ENCODE data around the gene GJB5.
"Not testable (repeated sequence)": the region's sequence is repeated elsewhere in the genome, so short reads cannot be mapped to it uniquely, and the experiment has no call there.

Gene GJB5

DNA sequence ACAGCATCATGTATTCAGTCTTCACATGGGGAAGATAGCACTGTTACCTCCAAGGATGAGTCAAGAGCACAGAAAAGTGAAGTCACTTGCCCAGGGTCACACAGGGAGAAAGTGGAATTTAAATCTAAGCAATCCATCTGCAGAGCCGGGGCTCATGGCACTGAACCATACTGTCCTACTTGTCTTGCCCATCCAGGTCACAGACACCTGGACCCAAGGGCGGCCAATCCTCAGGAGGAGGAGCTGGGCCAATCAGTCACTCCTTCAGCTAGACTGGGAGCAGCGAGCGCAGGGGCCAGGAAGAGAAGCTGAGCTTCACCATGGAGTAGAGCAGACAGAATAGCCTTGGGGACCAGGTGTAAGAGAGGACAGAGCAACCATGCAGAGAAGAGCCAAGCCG is 9.2 kb upstream of the GJB5 start:
- DNase-seq (ENCODE audit: low spot score) = no peak

DNA sequence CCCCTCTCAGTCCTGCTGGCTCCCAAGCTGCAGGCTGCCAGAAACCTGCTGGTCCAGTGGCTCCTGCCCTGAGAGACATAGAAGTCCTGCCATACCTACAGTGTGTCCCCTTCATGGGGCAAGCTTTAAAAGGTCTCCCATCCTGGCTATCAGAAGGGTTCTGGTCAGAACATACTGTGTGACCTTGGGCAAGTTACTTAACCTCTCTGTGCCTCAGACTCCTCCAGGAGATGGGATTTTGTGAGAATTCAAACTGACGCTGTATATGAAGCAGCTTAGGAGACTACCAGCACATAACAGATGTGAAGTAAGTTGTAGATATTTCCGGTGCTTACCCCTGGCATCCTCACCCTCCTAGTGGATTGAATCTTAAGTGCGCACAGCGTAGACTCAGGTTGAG is 8.7 kb upstream of the GJB5 start:
- no peak for DNase-seq (ENCODE audit: low spot score)

DNA sequence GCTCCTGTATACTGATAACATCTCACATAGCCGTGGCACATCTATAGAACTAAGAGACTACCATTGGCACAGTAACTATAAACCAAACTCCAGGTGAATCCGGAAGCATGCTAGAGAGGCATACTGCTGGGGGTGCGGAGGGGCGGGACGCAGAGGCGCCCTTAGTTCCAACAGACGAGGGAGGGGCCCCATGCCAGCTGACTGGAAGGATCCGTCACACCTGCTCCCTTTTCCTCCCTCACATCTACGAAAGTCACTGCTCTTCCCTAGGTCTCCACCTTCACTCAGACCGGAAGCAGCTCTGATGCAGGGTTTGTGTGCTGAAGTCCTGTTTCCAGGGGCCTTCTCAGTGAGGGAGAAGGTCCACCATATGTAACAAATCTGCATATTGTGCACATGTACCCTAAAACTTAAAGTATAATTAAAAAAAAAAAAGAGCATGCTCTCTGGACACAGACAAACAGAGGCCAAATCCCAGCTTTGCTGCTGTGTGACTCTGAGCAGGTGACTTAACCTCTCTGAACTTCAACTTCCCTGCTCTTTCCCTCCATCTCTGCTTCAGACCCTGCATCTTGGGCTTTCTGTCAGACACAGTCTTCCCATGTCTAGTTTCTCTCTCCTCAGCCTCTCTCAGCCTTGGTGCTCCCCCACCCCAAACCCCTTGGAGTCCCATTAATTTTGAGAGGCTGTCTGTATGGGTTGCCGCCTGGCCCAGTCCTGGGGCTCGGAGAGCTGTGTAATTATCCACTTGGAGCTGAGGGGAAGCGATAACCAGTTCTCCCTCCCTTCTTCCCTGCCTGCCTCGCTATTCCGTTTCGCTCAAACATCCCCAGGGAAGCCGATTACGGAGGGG is 7.8 kb upstream of the GJB5 start:
- no peak for DNase-seq (ENCODE audit: low spot score)

DNA sequence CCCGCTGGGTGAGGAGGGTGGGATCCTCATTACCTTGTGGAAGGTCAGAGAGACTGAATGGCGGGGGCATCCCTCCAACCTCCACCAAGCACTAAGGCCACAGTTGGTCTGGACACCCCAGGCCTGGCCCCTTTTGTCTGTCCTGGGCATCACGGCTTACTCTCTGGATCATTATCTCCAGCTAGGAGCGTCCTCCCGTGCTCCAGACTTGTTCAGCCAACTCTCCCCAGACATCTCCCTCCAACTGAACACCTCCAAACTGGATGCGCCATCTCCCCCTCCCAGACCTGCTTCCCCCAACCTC is 7.3 kb upstream of the GJB5 start:
- no peak for DNase-seq (ENCODE audit: low spot score)

DNA sequence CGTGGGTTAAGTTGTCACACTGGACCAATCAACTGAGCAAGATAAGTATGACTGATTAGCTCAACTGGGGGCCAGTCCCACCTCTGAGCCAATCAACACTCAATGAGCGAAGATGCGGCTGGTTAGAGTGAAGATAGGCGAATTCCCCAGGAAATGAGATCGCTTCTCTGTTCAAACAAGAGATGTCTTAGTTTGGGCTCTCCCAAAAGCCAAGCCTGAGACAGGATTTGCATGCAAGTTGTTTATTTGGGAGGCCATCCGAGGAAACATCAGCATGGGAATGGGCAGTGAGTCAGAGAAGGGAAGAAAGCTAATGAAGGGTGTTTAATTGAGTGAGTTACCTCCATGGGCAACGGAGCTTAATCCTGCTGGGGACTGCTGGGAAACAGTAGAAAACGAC is 4.9 kb upstream of the GJB5 start:
- no peak for DNase-seq (ENCODE audit: low spot score)

DNA sequence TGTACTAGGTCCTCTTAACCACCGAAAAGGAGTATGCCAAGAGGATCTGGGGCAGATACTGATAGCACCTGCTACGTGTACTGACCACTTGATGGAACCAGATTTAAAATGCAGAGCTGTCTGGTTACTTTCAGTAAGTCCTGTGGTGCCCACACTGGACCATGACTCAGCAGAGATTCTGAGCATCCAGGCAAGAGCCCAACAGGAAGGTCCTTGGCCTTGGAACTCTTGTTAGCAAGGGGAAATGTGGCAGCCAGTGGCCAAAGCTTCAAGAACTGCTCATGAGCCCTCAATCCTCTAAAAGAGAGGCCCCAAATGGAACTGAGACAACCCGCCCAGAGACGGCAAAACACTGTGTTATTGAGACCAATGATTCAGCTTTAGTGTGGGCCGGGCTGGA is 4.2 kb upstream of the GJB5 start:
- DNase-seq (ENCODE audit: low spot score) = no peak

DNA sequence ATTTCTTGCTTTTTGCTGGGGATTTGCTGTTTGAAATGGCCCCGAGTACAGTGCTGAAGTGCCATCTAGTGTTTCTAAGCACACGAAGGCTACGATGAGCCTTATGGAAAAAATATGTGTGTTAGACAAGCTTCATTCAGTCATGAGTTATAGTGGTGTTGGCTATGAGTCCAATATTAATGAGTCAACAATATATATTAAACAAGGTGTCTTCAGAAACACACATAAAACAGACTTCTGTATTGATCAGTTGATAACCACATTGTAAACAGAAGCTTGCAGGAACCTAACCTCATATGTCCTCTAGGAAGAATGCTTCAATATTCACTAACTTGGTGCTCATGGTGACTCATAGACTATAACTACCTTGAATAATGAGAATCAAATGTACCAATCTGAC is 1.7 kb upstream of the GJB5 start:
- DNase-seq (ENCODE audit: low spot score) = no peak

DNA sequence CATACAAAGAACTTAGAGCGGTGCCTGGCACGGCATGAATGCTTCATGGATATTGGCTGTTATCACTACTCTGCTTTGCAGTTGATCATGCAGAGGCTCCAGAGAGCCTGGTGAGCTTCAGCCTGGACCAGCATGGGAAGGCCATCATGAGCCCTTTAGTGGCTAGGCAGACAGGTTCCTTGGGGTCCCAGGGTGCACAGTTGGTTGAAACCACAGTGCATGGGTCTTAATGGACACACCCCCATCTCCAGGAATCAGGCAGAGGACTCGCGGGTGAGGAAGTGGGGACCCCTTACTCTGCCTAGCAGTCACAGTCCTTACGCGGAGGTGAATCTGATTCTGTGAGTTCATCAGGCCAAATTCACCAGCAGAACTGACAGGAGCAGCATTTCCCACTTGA is 1.1 kb downstream of the GJB5 start:
- DNase-seq (ENCODE audit: low spot score) = no peak

DNA sequence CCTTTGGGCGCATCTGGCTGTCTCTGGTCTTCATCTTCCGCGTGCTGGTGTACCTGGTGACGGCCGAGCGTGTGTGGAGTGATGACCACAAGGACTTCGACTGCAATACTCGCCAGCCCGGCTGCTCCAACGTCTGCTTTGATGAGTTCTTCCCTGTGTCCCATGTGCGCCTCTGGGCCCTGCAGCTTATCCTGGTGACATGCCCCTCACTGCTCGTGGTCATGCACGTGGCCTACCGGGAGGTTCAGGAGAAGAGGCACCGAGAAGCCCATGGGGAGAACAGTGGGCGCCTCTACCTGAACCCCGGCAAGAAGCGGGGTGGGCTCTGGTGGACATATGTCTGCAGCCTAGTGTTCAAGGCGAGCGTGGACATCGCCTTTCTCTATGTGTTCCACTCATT is 2.5 kb downstream of the GJB5 start:
- no peak for DNase-seq (ENCODE audit: low spot score)

DNA sequence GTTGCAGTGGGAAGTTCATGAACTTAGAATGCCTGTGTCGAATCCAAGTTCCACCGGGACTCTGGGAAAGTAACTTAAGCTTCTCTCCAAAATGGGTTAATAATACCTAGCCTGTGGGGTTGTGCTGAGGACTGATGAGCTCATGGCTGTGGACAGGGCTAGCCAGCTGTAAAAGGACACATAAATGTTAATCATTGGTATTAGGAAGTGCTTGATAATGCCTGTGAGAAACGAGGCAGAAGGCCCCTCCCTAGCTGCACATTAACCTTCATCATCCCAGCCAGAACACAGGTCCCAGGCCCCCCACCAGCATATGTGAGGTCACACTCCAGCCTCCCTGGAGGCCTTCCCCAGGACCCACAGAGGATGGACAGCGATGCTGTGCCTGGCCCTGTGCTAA is 3.9 kb downstream of the GJB5 start:
- DNase-seq (ENCODE audit: low spot score) = no peak

DNA sequence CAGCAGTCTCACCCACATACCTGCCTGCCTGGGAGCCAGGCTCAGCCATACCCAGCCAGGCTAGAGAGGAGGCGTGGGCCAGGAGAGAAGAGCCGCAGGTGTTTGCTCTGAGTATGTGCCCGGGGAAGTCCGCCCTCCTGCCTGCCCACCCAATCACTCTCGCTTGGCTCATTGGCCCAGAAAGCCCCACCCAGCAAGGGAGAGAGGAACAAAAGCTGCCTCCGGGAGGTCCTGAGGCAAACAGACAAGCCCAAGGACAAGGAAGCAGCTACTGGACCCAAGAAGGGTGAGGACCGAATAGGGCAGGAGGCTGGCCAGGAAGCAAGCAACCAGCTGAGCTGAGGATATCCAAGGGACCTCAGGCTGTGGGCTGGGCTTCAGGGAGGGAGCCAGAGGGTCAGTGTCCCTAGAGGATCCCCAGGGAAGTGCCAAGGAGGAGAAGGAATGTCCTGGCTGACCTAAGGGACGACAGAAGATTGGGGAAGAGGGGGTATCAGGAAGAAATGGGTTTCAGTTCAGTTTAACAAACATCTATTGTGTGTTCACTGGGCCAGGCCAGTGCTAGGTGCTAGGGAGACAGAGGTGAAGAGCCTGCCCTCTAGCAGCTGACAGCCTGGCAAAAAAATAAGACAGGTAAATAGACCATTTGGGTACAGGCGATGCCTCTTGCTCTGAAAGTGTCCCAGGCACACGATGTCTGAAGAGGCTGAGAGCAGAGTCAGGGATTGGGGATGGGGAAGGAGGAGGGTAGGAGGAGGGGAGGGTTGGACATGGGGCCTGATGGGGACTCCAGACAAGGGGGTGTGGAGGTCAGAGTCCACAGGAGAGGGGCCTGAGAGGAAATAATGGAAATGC is 4.9 kb downstream of the GJB5 start, which contains the start of gene GJB4:
TSS of gene GJB4 (plus strand) at position 238 of the 855 bp plus-strand sequence. CDS start 1,515 bp downstream, outside the sequence.
- DNase-seq (ENCODE audit: low spot score) = no peak

DNA sequence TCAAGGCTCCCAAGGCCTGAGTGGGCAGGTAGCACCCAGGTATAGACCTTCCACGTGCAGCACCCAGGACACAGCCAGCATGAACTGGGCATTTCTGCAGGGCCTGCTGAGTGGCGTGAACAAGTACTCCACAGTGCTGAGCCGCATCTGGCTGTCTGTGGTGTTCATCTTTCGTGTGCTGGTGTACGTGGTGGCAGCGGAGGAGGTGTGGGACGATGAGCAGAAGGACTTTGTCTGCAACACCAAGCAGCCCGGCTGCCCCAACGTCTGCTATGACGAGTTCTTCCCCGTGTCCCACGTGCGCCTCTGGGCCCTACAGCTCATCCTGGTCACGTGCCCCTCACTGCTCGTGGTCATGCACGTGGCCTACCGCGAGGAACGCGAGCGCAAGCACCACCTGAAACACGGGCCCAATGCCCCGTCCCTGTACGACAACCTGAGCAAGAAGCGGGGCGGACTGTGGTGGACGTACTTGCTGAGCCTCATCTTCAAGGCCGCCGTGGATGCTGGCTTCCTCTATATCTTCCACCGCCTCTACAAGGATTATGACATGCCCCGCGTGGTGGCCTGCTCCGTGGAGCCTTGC is 6.4 kb downstream of the GJB5 start:
- DNase-seq (ENCODE audit: low spot score) = no peak

DNA sequence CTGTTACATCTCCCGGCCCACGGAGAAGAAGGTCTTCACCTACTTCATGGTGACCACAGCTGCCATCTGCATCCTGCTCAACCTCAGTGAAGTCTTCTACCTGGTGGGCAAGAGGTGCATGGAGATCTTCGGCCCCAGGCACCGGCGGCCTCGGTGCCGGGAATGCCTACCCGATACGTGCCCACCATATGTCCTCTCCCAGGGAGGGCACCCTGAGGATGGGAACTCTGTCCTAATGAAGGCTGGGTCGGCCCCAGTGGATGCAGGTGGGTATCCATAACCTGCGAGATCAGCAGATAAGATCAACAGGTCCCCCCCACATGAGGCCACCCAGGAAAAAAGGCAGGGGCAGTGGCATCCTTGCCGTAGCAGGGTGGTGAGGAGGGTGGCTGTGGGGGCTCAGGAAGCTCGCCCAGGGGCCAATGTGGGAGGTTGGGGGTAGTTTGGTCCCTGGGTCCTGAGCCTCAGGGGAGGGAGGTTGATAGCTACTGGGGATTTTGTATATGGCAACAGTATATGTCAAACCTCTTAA is 7.0 kb downstream of the GJB5 start:
- no peak for DNase-seq (ENCODE audit: low spot score)

DNA sequence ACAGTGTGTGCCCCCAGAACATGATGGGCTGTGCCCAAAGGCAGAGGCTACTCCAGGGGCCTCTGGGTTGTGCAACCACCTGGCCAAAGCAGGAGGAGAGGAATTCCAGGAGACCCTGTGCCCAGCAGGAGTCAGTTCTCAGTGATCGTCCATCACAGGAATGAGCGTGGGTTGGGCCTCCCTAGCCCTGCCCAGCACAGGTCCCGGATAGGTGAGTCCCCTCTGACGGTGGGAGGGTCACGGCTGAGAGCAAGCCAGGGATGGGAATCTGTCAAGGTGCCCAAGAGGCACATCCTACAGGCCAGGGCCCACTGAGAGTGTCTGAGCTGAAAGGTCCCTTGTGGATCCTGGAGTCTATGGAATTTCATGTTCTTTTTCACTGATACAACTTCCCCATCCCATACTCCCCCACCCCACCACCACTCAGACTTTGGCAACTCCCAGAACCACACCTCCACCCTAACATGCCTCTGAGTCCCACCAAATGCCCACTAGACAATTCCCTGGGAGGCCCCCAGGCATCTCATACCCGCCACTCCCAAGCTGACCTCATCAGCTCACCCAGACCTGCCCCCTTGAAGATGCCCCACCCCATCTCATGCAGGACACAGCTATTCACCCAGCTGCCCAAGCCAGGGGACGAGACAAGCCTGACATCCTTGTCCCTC is 7.8 kb downstream of the GJB5 start:
- no peak for DNase-seq (ENCODE audit: low spot score)

DNA sequence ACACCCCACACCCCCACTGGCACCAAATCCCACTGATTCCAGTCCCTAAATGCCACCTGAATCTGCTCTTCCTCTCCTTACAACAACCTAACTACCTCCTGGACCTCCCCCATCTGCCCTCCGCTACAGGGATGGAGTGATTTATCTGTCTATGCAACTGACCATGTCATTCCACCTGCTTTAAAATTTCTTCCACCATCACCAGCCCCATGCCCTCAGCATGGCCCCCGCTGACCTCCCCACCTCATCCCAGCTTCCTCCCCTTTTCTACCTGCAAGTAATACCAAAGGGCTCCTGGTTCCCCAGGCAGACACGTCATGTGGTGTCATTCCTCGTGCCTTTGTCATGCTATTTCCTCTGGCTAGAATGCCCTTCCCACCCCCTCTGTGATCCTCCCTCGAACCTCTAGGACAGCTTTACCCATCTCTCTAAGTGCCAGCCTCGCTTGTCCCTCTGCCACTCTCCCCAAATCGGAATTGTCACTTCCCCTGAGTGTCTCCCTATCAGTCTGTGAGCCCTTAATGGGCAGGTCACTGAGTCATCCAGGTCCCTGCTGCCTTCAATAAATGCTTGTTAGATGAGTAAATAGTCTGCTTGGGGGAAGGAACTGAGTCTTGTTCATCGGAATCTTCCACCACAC is 8.4 kb downstream of the GJB5 start:
- no peak for DNase-seq (ENCODE audit: low spot score)

DNA sequence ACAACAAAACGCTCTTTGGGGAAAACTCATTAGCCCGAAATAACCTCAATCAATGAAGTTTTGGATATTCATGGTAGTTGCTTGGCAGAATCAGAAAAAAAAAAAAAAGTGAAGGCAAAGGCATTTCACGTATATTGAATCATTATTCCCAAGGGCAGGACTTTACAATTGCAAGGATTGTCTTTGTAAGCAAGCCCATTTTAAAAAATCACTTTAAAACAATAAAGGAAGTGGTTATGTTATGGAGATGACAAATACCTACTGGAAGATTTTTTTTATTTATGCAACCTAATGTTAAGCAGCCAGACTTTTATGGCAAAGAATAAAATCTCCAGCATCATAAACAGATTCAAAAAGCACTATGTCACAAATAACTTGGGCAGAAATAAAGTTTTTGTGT is 14.0 kb downstream of the GJB5 start:
- no peak for DNase-seq (ENCODE audit: low spot score)

DNA sequence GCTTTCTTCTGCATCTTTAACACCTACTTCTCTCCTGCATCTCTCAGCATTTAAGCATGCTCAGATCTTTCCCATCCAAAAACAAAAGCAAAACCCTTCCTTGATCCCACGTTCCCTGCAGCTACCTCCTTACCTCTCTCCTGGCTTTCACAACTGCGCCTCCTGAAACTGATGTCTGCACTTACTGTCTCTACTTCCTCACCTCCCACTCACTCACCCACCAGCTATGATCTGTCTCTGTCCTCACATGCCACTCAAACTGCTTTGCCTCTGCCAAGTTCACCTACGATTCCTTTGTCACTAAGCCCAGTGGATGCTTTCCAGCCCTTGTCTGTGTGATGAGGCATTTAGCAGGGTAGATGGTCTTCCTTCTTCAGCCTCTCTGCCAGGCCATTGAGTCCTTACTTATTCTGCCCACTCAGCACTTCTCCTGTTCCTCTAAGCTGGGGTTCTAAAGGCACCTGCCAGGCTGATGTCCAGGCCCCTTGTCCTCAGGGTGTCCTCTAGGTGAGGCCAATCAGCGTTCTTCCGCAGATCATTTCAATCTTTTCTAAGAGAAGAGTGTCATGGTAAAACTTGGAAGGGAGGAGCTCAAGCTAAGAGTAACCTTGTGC is 16.2 kb downstream of the GJB5 start:
- no peak for DNase-seq (ENCODE audit: low spot score)

DNA sequence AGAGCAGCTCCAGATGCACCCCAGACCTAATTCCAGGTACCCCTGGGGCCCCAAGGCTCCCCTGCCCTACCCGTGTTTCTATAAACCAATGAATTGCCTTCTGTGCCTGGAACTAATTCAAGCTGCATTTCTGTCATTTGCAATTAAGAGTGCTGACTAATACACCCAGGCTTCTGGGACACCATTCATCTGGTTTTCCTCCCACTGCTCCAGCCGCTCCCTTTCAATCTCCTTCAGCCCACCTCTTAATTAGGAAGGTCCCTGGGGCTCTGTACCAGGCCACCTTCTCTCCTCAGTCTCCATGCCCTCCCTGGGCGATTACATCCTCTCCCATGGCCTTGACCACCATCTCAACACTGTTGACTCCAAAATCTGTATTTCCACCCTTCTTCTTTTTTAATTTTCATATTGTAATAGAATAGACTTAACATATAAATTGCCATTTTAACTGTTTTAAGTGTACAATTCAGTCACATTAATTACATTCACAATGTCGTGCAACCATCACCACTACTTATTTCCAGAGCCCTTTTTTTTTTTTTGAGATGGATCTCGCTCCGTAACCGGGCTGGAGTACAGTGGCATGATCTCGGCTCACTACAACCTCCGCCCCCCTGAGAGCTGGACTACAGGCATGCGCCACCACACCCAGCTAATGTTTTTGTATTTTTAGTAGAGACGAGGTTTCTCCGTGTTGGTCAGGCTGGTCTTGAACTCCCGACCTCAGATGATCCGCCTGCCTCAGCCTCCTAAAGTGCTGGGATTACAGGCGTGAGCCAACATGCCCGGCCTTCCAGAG is 16.9 kb downstream of the GJB5 start:
- DNase-seq (ENCODE audit: low spot score) = no peak

DNA sequence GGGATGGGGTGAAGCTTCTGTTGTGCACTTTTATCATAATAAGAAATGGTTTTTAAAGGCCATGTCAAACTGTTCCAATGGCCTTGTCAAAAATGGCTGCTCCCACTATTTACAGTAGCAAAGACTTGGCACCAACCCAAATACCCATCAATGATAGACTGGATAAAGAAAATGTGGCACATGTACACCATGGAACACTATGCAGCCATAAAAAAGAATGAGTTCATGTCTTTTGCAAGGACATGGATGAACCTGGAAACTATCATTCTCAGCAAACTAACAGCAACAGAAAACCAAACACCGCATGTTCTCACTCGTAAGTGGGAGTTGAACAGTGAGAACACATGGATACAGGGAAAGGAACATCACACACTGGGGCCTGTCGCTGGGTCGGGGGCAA is 18.3 kb downstream of the GJB5 start:
- DNase-seq (ENCODE audit: low spot score) = not testable (repeated sequence)

DNA sequence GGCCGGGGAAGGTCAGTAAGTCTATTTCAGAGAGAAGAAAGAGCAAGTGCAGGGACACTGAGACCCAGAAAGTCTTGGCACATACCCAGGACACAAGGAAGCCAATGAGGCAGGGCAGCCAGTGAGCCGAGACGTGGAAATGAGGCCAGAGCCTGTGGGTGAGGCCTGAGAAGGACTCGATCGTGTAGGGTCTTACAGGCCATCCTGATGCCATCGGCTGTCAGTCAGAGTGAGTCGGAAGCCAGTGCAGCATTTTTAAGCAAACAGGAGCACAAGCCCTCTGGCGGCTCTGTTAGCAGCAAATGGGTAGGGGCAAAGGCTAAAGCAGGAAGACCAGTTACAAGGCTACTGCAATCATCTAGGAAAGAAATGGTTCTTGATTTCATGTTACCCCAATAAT is 20.1 kb downstream of the GJB5 start:
- DNase-seq (ENCODE audit: low spot score) = no peak

DNA sequence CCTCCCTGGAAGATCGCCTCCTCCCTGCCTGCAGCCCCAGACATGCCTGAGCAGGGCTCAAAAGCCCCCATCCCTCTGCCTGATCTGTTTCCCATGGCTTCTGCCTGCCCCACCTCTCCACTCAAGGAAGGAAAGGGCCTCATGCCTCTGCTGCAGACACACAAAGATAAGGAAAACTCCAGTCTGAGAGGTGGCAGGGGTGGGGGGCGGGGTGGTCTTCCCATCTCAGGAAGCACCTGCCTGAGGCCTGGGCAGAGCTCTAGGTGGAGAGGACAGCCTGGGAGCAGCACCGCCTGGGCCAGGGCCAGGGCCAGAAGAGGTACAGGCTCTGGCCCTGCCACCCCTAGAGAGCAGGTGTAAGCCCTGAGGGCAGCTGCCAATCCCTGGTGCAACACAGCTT is 22.1 kb downstream of the GJB5 start:
- no peak for DNase-seq (ENCODE audit: low spot score)

Measured in CD4-positive, alpha-beta T cell treated with Interleukin-15 for 4 hours (primary cell).